ENCODE measurements around the gene TSPAN17.
"Not testable (repeated sequence)": the region's sequence is repeated elsewhere in the genome, so short reads cannot be mapped to it uniquely, and the experiment has no call there.

Gene TSPAN17

GRCh38 chr5:176647030-176647842 lies at the start of gene TSPAN17:
TSPAN17 (plus strand) TSS chr5:176647484; CDS start chr5:176647616, 132 bp downstream.
- peak; percentile 99 for DNase-seq

- not testable (repeated sequence) for DNase-seq
Observed at GRCh38 chr5:176599749-176600430, 47.4 kb upstream of the TSPAN17 start.

- DNase-seq, result no peak
Observed at GRCh38 chr5:176601901-176602482, 45.3 kb upstream of the TSPAN17 start.

GRCh38 chr5:176603091-176603490 lies 44.2 kb upstream of the TSPAN17 start:
- no peak for DNase-seq

GRCh38 chr5:176606032-176606431 lies 41.3 kb upstream of the TSPAN17 start:
- no peak for DNase-seq

GRCh38 chr5:176606875-176607274 lies 40.4 kb upstream of the TSPAN17 start:
- DNase-seq, result no peak

GRCh38 chr5:176608142-176608705 lies 39.1 kb upstream of the TSPAN17 start:
- DNase-seq, result no peak

- DNase-seq, result peak; percentile 23
Observed at GRCh38 chr5:176608937-176609723, 38.2 kb upstream of the TSPAN17 start.

GRCh38 chr5:176609724-176610434 lies 37.4 kb upstream of the TSPAN17 start, which contains the start of gene GPRIN1:
GPRIN1 (minus strand) TSS chr5:176610156; CDS start chr5:176599834, 10,322 bp downstream.
- DNase-seq, result peak; percentile 46

- DNase-seq, result no peak
Observed at GRCh38 chr5:176610435-176610773, 36.9 kb upstream of the TSPAN17 start.

GRCh38 chr5:176611435-176611834 lies 35.8 kb upstream of the TSPAN17 start:
- peak; percentile 47 for DNase-seq

- no peak for DNase-seq
Observed at GRCh38 chr5:176612008-176612407, 35.3 kb upstream of the TSPAN17 start.

GRCh38 chr5:176612855-176613254 lies 34.4 kb upstream of the TSPAN17 start:
- no peak for DNase-seq

- DNase-seq, result no peak
Observed at GRCh38 chr5:176614805-176615478, 32.3 kb upstream of the TSPAN17 start.

- DNase-seq, result no peak
Observed at GRCh38 chr5:176616511-176616910, 30.8 kb upstream of the TSPAN17 start.

- DNase-seq, result no peak
Observed at GRCh38 chr5:176618783-176619182, 28.5 kb upstream of the TSPAN17 start.

- peak; percentile 76 for DNase-seq
Observed at GRCh38 chr5:176619203-176619568, 28.1 kb upstream of the TSPAN17 start.

GRCh38 chr5:176619569-176620332 lies 27.5 kb upstream of the TSPAN17 start:
- no peak for DNase-seq

GRCh38 chr5:176620333-176620981 lies 26.8 kb upstream of the TSPAN17 start:
- DNase-seq, result no peak

GRCh38 chr5:176621661-176622079 lies 25.6 kb upstream of the TSPAN17 start:
- DNase-seq, result no peak
